RWPE2 (cell line): Measurements from ENCODE around the gene TTLL12.

Source experiments
- ATAC-seq: fragments of 200-7000 bp; cut with Tn5 transposase; 3 replicates; pipeline ENCODE4 v1.9.1; 2021; ENCODE audit warnings: low read depth
- DNase-seq: peaks from one replicate; pipeline ENCODE4 v3.0.0-alpha.2; 2020; ENCODE audit warnings: low spot score
- H3K27ac ChIP-seq: fragments of 450-650 bp; 2 replicates; pipeline ENCODE4 v1.5.1; 2017; ENCODE audit warnings: mild to moderate bottlenecking; ENCODE audit not compliant: poor library complexity, severe bottlenecking
- H3K27me3 ChIP-seq: fragments of 250-450 bp; sonication (Bioruptor Pico); 2 replicates; pipeline ENCODE4 v1.5.1; 2021; ENCODE audit warnings: mild to moderate bottlenecking, moderate library complexity; ENCODE audit not compliant: insufficient read depth, poor library complexity, severe bottlenecking
- H3K36me3 ChIP-seq: fragments of 250-450 bp; sonication (Bioruptor Pico); 2 replicates; pipeline ENCODE4 v1.5.1; 2020; ENCODE audit warnings: low read depth, mild to moderate bottlenecking, moderate library complexity
- H3K4me1 ChIP-seq: fragments of 250-450 bp; sonication (Bioruptor Pico); 2 replicates; pipeline ENCODE4 v1.5.1; 2021; ENCODE audit warnings: mild to moderate bottlenecking, moderate library complexity; ENCODE audit not compliant: insufficient read depth, poor library complexity, severe bottlenecking
- H3K4me3 ChIP-seq: fragments of 250-450 bp; sonication (Bioruptor Pico); 2 replicates; pipeline ENCODE4 v1.5.1; 2021; ENCODE audit warnings: mild to moderate bottlenecking, moderate library complexity; ENCODE audit not compliant: severe bottlenecking
- H3K9me3 ChIP-seq: fragments of 250-450 bp; sonication (Bioruptor Pico); 2 replicates; pipeline ENCODE4 v1.5.1; 2021; ENCODE audit warnings: mild to moderate bottlenecking, moderate library complexity; ENCODE audit not compliant: severe bottlenecking
- CTCF ChIP-seq: fragments of 450-650 bp; IDR thresholded peaks from one replicate; pipeline ENCODE4 v1.5.1; 2017; ENCODE audit warnings: mild to moderate bottlenecking, moderate library complexity; ENCODE audit not compliant: poor library complexity, severe bottlenecking

Gene TTLL12

GRCh38 chr22:43131773-43132501 is 55.0 kb downstream of the TTLL12 start:
- Histone ChIP-seq H3K27me3 (no peaks in the 10 kb centered on the region), H3K27ac (no peak overlapping the region)
- no peak for DNase-seq

GRCh38 chr22:43129426-43130425 is 57.2 kb downstream of the TTLL12 start:
- Histone ChIP-seq H3K27ac (peak overlapping the region; percentile 89), H3K9me3 (no peaks in the 10 kb centered on the region), H3K4me3 (no peak overlapping the region), H3K36me3 (peaks cover 13% of the 10 kb centered on the region), H3K4me1 (peaks cover 20% of the 10 kb centered on the region), H3K27me3 (no peaks in the 10 kb centered on the region)
- TF ChIP-seq CTCF = no peak
- ATAC-seq (no peak), DNase-seq (no peak)

More at GRCh38 chr22:43131773-43132501, 55.0 kb downstream of the TTLL12 start:
- TF ChIP-seq CTCF = no peak
- peaks cover 11% of the 10 kb centered on the region for H3K4me1 ChIP-seq
- no peak overlapping the region for H3K4me3 ChIP-seq
- no peaks in the 10 kb centered on the region for H3K9me3 ChIP-seq
- no peak for ATAC-seq
- peaks cover 33% of the 10 kb centered on the region for H3K36me3 ChIP-seq

- Histone ChIP-seq H3K27ac (peak overlapping the region; percentile 89), H3K4me1 (peaks cover 20% of the 10 kb centered on the region), H3K27me3 (no peaks in the 10 kb centered on the region), H3K36me3 (peaks cover 12% of the 10 kb centered on the region), H3K9me3 (no peaks in the 10 kb centered on the region), H3K4me3 (no peak overlapping the region)
- ATAC-seq (no peak), DNase-seq (no peak)
- TF ChIP-seq CTCF = no peak
These were observed 58.0 kb downstream of the TTLL12 start for GRCh38 chr22:43128928-43129424.

- peaks cover 8% of the 10 kb centered on the region for H3K36me3 ChIP-seq
- no peak for ATAC-seq
- H3K4me3 ChIP-seq = peak overlapping the region; percentile 24
- peaks cover 20% of the 10 kb centered on the region for H3K4me1 ChIP-seq
- no peaks in the 10 kb centered on the region for H3K9me3 ChIP-seq
- H3K27ac ChIP-seq = peak overlapping the region; percentile 89
- TF ChIP-seq CTCF = no peak
- H3K27me3 ChIP-seq = no peaks in the 10 kb centered on the region
- DNase-seq = no peak
These were observed 58.8 kb downstream of the TTLL12 start for GRCh38 chr22:43128116-43128515.
